ENCODE results near the gene KCNJ14.

DNA sequence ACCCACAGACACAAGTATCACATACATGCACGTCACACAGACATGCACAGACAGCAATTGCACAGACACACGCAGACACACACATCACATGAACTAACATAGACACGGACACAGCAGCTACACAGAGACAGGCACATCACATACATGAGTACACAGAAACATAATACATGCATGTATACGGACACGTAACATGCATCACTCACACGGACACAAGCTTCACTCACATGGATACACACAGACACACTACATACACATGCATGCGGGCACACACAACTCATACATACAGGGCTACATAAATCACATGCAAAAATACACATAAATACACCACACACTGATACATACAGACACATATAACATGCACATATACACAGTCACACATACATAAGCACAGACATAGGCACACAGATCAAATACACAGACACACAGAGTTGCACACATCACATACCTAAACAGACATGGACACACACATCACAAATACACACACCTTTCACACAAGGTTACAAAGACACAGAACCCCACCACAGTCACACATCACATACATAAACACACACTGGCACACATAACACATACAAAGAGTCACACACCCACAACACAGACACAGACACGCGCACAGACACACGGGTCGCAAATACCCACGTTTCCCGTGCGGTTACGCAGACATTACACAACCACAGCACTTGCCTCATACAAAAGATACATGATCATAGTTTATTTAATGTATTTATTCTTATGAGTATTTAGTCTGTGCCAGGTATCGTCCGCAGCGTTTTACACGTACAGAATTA is 57.3 kb downstream of the KCNJ14 start:
- TF ChIP-seq POLR2A (IDR thresholded peaks at IDR 0.05) (no peak), EP300 (IDR thresholded peaks at IDR 0.05) (no peak)
